D721Med (cell line): Measurements from ENCODE around the gene ANKRD28.
"Not testable (repeated sequence)": the region's sequence is repeated elsewhere in the genome, so short reads cannot be mapped to it uniquely, and the experiment has no call there.

Source experiments
- DNase-seq: peaks from one replicate; pipeline ENCODE4 v3.0.0; 2011; ENCODE audit warnings: low spot score; ENCODE audit not compliant: insufficient read length
- FAIRE-seq: peaks from 2 replicates; lab custom pipeline; 2011; peaks lifted over from hg19 to GRCh38; lab: Jason Lieb, UNC
- CTCF ChIP-seq: IDR thresholded peaks from 2 replicates; pipeline ENCODE4 v1.5.1; 2012; ENCODE audit warnings: mild to moderate bottlenecking, control low read depth; ENCODE audit not compliant: insufficient read depth; ENCODE audit errors: missing control alignments

Gene ANKRD28

GRCh38 chr3:15778332-15778858 lies 19.4 kb downstream of the ANKRD28 start:
- peak; percentile 56 for TF ChIP-seq CTCF
- DNase-seq: no peak
- FAIRE-seq: peak; percentile 100

DNA sequence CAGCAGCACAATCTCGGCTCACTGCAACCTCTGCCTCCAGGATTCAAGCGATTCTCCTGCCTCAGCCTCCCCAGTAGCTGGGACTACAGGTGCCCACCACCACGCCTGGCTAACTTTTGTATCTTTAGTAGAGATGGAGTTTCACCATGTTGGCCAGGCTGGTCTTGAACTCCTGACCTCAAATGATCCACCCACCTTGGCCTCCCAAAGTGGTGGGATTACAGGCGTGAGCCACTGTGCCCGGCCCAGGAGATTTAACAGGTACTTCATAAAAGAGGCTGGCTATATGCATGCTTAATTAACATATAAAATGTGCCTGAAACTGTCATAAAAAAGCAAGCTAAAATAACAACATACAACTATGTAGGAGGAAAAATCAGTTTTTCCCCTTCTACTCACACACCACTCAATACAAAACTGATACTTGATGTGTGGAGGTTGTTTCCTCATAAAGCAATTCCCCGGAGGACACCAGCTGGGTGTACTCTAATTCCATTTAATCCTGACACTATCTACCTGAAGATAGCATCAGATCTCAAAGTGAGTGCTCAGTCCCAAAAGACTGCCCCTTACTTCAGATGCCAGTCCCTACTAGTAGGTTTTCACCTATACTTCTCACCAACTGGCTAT lies 22.7 kb downstream of the ANKRD28 start:
- FAIRE-seq: peak; percentile 25
- DNase-seq: not testable (repeated sequence)

- TF ChIP-seq CTCF: no peak
- no peak for FAIRE-seq
- no peak for DNase-seq
Measured at GRCh38 chr3:15771444-15771843, 26.3 kb downstream of the ANKRD28 start.

- no peak for TF ChIP-seq CTCF
- DNase-seq (no peak), FAIRE-seq (no peak)
Measured at GRCh38 chr3:15769256-15769915, 28.4 kb downstream of the ANKRD28 start.

DNA sequence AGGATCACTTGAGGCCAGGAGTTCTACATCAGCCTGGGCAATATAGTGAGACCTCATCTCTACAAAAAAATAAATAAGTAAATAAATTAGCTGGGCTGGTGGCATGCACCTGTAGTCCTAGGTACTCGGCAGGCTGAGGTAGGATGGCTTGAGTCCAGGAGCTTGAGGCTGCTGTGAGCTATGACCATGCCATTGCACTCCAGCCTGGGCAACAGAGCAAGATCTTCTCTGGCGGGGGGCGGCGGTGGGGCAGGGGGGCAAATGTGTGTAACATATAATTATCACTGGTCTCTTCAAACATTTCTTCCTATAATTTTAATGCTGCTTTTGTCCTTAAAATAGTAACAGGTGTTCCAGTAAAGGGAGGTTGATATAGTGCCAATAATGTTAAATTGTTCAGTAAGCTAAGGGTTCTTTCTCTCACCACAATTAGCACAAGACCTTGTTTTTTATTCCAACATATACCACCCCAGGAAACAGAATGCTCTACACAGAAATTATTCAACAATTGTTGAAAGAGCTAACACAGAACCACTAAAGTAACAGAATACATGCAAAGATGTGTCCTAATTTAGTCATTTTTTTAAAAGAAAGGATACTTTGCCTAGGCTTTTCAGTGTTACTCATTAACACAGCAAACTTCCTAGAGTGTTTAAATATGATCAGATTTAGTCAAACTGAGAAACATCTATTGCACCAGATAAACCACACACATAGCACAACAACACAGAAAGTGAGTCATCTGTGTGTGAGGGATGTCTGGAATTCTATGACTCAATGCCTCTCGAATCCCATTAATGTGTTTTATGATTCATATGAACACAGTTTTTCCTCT lies 29.1 kb downstream of the ANKRD28 start:
- FAIRE-seq: no peak
- no peak for TF ChIP-seq CTCF
- DNase-seq: no peak

DNA sequence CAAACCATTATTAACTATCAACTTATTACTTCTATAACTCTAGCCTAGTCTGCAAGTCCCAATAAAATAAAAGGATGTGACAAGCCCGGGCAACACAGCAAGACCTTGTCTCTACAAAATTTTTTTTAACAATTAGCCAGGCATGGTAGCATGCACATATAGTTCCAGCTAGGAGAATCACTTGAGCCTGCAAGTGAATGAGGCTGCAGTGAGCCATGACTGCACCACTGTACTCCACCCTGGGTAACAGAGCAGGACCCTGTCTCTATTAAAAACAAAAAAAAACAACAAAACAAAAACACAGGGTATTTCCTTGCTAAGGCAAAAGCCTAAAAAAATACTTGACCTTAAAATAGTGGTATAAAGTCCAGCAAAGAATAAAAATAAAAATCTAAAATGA lies 31.4 kb downstream of the ANKRD28 start:
- no peak for FAIRE-seq
- no peak for DNase-seq
- TF ChIP-seq CTCF: no peak

- no peak for TF ChIP-seq CTCF
- FAIRE-seq: no peak
- DNase-seq: no peak
Measured at GRCh38 chr3:15758295-15758694, 39.5 kb downstream of the ANKRD28 start.
